ENCODE data around the gene RGCC. TPM values are rescaled to one million over a fixed set of nuclear protein-coding genes. Genes with fewer than 3 reads are reported as not detected.

RGCC gene
- total and polyA plus RNA-seq, 8 donors: 93.4 to 196 (median 143) TPM

- ATAC-seq: no peak
- H3K27ac ChIP-seq: no peak overlapping the region
- H3K9me3 ChIP-seq: no peaks in the 10 kb centered on the region
Observed at GRCh38 chr13:41411060-41411459, 46.3 kb upstream of the RGCC start.

GRCh38 chr13:41411522-41411921, 45.8 kb upstream of the RGCC start:
- TF ChIP-seq CTCF (IDR thresholded peaks at IDR 0.05): peak in 1 of 2 donors; percentile 26
- no peak overlapping the region for H3K27ac ChIP-seq
- intact Hi-C loops (cut with DNase I): loop anchor here in 1 of 2 donors (10.0 kb wide), 1 partner anchor 243 kb away; no protein-coding TSS in a partner anchor
- H3K27me3 ChIP-seq: no peaks in the 10 kb centered on the region
- H3K4me1 ChIP-seq: no peaks in the 10 kb centered on the region
- ATAC-seq (peak; percentile 86), DNase-seq (peak in 2 of 4 donors; percentile 54 to 72)
- no peaks in the 10 kb centered on the region for H3K9me3 ChIP-seq
- no peaks in the 10 kb centered on the region for H3K36me3 ChIP-seq
- no peak overlapping the region for H3K4me3 ChIP-seq

More at GRCh38 chr13:41411060-41411459, 46.3 kb upstream of the RGCC start:
- no peak for DNase-seq
- no peaks in the 10 kb centered on the region for H3K27me3 ChIP-seq
- intact Hi-C loops (cut with DNase I): loop anchor here in 1 of 2 donors (10.0 kb wide), 1 partner anchor 244 kb away; no protein-coding TSS in a partner anchor
- no peaks in the 10 kb centered on the region for H3K4me1 ChIP-seq
- H3K4me3 ChIP-seq: no peak overlapping the region
- no peaks in the 10 kb centered on the region for H3K36me3 ChIP-seq
- TF ChIP-seq CTCF (IDR thresholded peaks at IDR 0.05): no peak

- no peaks in the 10 kb centered on the region for H3K9me3 ChIP-seq
- H3K4me3 ChIP-seq: no peak overlapping the region
- intact Hi-C loops (cut with DNase I): loop anchor here in 1 of 2 donors (10.0 kb wide), 1 partner anchor 241 kb away; no protein-coding TSS in a partner anchor
- H3K36me3 ChIP-seq: no peaks in the 10 kb centered on the region
- TF ChIP-seq CTCF (IDR thresholded peaks at IDR 0.05): no peak
- no peak for DNase-seq
- no peaks in the 10 kb centered on the region for H3K4me1 ChIP-seq
- H3K27ac ChIP-seq: no peak overlapping the region
- no peaks in the 10 kb centered on the region for H3K27me3 ChIP-seq
- ATAC-seq: no peak
Observed at GRCh38 chr13:41413872-41414271, 43.5 kb upstream of the RGCC start.

- Histone ChIP-seq H3K4me3 (no peak overlapping the region), H3K27ac (no peak overlapping the region), H3K4me1 (no peaks in the 10 kb centered on the region), H3K36me3 (no peaks in the 10 kb centered on the region), H3K27me3 (no peaks in the 10 kb centered on the region), H3K9me3 (no peaks in the 10 kb centered on the region)
- ATAC-seq (no peak), DNase-seq (no peak)
- intact Hi-C loops (cut with DNase I): loop anchor here in 1 of 2 donors (10.0 kb wide), 1 partner anchor 239 kb away; no protein-coding TSS in a partner anchor
- TF ChIP-seq CTCF (IDR thresholded peaks at IDR 0.05): no peak
Observed at GRCh38 chr13:41416276-41416675, 41.1 kb upstream of the RGCC start.

GRCh38 chr13:41418027-41418426, 39.3 kb upstream of the RGCC start:
- H3K27me3 ChIP-seq: no peaks in the 10 kb centered on the region
- H3K36me3 ChIP-seq: no peaks in the 10 kb centered on the region
- intact Hi-C loops (cut with DNase I): loop anchor here in 1 of 2 donors (10.0 kb wide), 1 partner anchor 237 kb away; no protein-coding TSS in a partner anchor
- no peak for TF ChIP-seq CTCF (IDR thresholded peaks at IDR 0.05)
- H3K4me3 ChIP-seq: no peak overlapping the region
- H3K27ac ChIP-seq: no peak overlapping the region
- DNase-seq (peak in 2 of 4 donors; percentile 17 to 32), ATAC-seq (peak; percentile 69)
- no peaks in the 10 kb centered on the region for H3K9me3 ChIP-seq
- no peaks in the 10 kb centered on the region for H3K4me1 ChIP-seq
